Dendritic cell treated with granulocyte-macrophage colony-stimulating factor and Interleukin-4, amounts not matched to agents 40 ng/mL and 50 ng/mL, for 4 days (primary cell): ENCODE results near the gene ZNRF3.

Source experiments
- H3K27ac Mint-ChIP-seq: one replicate; pipeline ENCODE4 v1.8.0; 2022; ENCODE audit warnings: mild to moderate bottlenecking, mixed read lengths
- H3K27me3 Mint-ChIP-seq: one replicate; pipeline ENCODE4 v1.8.0; 2022; ENCODE audit warnings: mild to moderate bottlenecking, mixed read lengths
- H3K36me3 Mint-ChIP-seq: one replicate; pipeline ENCODE4 v1.8.0; 2022; ENCODE audit warnings: low read depth, mixed read lengths
- H3K4me1 Mint-ChIP-seq: one replicate; pipeline ENCODE4 v1.8.0; 2022; ENCODE audit warnings: low read depth, mixed read lengths
- H3K4me3 Mint-ChIP-seq: one replicate; pipeline ENCODE4 v1.8.0; 2022; ENCODE audit warnings: mild to moderate bottlenecking, moderate library complexity, mixed read lengths
- H3K9me3 Mint-ChIP-seq: one replicate; pipeline ENCODE4 v1.8.0; 2022; ENCODE audit warnings: mixed read lengths
- intact Hi-C: fragments of 100-400 bp; cut with micrococcal nuclease; formaldehyde crosslinking; loops from one replicate; pipeline ENCODE4 v1.15.0; 2022

The ZNRF3 gene

GRCh38 chr22:28922540-28923244 lies 39.3 kb downstream of the ZNRF3 start:
- Mint-ChIP-seq H3K4me1 (no peaks in the 10 kb centered on the region), H3K4me3 (no peak overlapping the region), H3K27me3 (peaks cover 4% of the 10 kb centered on the region), H3K36me3 (no peaks in the 10 kb centered on the region), H3K9me3 (no peaks in the 10 kb centered on the region), H3K27ac (no peak overlapping the region)
- intact Hi-C loops = no loop called here

- H3K27ac Mint-ChIP-seq = no peak overlapping the region
- H3K27me3 Mint-ChIP-seq = peaks cover 4% of the 10 kb centered on the region
- intact Hi-C loops = no loop called here
- no peak overlapping the region for H3K4me3 Mint-ChIP-seq
- no peaks in the 10 kb centered on the region for H3K36me3 Mint-ChIP-seq
- no peaks in the 10 kb centered on the region for H3K9me3 Mint-ChIP-seq
- no peaks in the 10 kb centered on the region for H3K4me1 Mint-ChIP-seq
Observed at GRCh38 chr22:28923826-28924732, 40.7 kb downstream of the ZNRF3 start.

DNA sequence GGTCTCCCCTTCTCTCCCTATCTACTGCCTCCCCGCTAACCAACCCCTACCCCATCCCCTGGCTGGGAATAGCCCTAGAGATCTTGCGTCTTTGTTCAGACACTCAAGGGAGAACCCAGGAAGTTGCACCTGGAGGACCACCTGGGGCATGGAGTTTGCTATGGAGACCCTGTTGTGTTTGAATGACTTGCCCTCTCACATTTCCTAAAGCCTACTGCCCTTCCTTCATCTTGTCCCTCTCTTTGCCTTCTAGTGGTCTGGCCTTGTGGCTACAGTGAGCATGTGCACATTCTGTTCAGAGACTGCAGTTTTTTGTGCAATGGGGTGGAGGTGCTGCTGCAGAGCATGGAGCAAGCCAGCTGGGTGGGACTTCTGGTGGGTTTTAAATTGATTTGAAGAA lies 42.5 kb downstream of the ZNRF3 start:
- H3K27me3 Mint-ChIP-seq = peaks cover 6% of the 10 kb centered on the region
- H3K27ac Mint-ChIP-seq = no peak overlapping the region
- no peaks in the 10 kb centered on the region for H3K9me3 Mint-ChIP-seq
- H3K4me3 Mint-ChIP-seq = no peak overlapping the region
- intact Hi-C loops = no loop called here
- no peaks in the 10 kb centered on the region for H3K4me1 Mint-ChIP-seq
- H3K36me3 Mint-ChIP-seq = no peaks in the 10 kb centered on the region

- Mint-ChIP-seq H3K36me3 (no peaks in the 10 kb centered on the region), H3K9me3 (no peaks in the 10 kb centered on the region), H3K4me3 (no peak overlapping the region), H3K27ac (no peak overlapping the region), H3K27me3 (peaks cover 10% of the 10 kb centered on the region), H3K4me1 (no peaks in the 10 kb centered on the region)
- intact Hi-C loops = no loop called here
Observed at GRCh38 chr22:28927630-28928029, 44.3 kb downstream of the ZNRF3 start.

DNA sequence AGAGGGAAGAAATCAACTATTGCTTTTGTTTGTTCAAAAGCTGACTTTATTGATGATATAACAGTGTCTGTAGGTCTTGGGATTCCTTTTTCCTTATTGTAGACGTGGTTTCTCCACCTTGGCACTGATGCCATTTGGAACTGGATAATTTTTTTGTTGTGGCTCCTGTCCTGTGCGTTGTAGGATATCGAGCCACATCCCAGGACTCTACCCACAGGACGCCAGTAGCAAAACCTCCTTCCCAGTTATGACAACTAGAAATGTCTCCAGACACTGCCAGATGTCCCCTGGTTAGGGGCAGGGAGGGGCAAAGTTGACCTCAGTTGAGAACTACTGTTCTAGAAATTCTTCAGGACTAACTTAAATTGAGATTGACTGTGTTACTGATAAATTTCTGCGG lies 45.8 kb downstream of the ZNRF3 start:
- H3K4me1 Mint-ChIP-seq = no peaks in the 10 kb centered on the region
- H3K4me3 Mint-ChIP-seq = no peak overlapping the region
- H3K27me3 Mint-ChIP-seq = peaks cover 10% of the 10 kb centered on the region
- H3K9me3 Mint-ChIP-seq = no peaks in the 10 kb centered on the region
- intact Hi-C loops = no loop called here
- no peak overlapping the region for H3K27ac Mint-ChIP-seq
- H3K36me3 Mint-ChIP-seq = no peaks in the 10 kb centered on the region

DNA sequence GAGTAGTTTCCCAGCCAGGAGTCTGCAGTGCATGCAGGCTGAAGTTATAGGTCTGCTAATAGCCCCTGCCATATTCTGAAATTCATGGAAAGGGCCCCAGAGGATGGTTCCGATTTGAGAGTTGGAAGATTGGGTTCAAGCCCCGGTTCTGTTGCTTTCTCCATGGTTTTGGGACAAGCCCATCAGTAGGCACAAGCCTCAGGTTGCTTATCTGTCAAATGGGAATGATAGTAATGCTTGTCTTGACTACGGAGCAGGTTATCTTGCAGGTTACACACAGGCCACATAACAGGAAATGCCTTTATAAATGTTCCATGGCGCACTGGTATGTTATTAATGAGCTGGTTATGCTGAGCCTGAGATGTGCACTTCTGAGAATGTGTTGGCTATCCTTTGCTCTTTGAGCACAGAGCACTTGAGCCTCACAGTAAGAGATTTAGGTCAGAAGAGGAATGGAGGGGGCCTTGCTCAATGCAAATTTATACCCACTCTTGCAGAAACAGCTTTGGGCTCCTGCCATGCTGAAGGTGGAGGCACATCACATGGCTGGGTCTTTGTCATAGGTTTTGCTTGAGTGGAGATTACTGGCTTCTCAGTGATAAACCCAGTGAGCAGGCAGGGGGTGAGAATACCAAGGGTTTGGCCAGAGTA lies 47.1 kb downstream of the ZNRF3 start:
- peaks cover 15% of the 10 kb centered on the region for H3K27me3 Mint-ChIP-seq
- no peak overlapping the region for H3K27ac Mint-ChIP-seq
- H3K4me3 Mint-ChIP-seq = no peak overlapping the region
- intact Hi-C loops = no loop called here
- H3K4me1 Mint-ChIP-seq = no peaks in the 10 kb centered on the region
- no peaks in the 10 kb centered on the region for H3K9me3 Mint-ChIP-seq
- no peaks in the 10 kb centered on the region for H3K36me3 Mint-ChIP-seq

DNA sequence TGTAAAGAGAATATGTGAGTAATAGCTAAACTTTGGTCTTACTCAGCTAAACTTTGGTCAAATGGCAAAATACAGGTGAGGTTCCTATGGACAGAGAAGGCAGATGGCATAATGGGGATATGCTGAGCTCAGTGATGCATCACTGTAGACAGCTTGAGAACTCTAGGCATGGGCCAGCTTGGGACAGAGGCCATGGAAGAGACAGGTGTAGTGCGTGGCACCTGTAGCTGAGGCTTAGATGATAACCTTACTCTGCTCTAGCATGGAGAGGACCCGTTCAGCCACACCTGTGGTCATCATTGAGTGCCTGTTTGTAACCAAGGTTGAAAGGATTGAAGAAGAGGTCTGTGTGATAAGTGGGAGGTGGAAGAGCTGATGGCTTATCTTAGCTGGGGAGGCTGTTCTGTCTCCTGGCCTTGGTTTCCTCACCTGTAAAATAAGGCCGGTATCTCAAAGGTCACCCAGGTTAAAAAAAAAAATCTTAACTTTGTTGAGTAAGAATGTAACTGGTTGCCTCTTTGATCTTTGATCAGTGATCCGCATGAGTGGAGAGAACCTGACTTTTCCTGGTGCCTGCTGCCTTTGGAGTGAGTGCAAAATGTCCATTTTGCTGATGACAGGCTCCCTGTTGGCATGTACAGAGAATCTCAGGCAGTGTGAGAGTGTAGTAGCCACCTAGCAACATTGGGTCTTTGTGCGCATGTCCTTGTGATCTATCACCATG lies 48.6 kb downstream of the ZNRF3 start:
- Mint-ChIP-seq H3K27ac (no peak overlapping the region), H3K36me3 (no peaks in the 10 kb centered on the region), H3K27me3 (peaks cover 14% of the 10 kb centered on the region), H3K4me1 (no peaks in the 10 kb centered on the region), H3K4me3 (no peak overlapping the region), H3K9me3 (no peaks in the 10 kb centered on the region)
- intact Hi-C loops = no loop called here

DNA sequence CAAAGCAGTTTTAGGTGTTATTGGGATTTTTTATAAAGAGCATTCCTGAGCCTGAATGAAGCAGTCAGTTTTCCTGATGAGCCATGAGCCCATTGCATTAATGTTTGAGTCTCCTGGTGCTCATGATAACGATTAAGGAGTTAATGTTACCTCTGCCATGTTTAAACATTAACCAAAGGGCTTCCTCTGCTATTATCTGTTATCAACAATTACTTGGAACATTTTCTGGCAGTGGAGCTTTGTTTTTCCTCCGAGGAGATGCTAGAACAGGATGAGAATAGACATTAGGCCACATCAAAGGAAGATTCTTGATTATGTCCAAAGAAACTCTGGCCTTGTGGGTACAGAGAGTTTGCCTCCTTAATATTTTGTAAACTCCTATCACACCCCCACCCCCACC lies 49.9 kb downstream of the ZNRF3 start:
- H3K27ac Mint-ChIP-seq = no peak overlapping the region
- intact Hi-C loops = no loop called here
- H3K9me3 Mint-ChIP-seq = no peaks in the 10 kb centered on the region
- peaks cover 14% of the 10 kb centered on the region for H3K27me3 Mint-ChIP-seq
- H3K36me3 Mint-ChIP-seq = no peaks in the 10 kb centered on the region
- H3K4me3 Mint-ChIP-seq = no peak overlapping the region
- no peaks in the 10 kb centered on the region for H3K4me1 Mint-ChIP-seq

DNA sequence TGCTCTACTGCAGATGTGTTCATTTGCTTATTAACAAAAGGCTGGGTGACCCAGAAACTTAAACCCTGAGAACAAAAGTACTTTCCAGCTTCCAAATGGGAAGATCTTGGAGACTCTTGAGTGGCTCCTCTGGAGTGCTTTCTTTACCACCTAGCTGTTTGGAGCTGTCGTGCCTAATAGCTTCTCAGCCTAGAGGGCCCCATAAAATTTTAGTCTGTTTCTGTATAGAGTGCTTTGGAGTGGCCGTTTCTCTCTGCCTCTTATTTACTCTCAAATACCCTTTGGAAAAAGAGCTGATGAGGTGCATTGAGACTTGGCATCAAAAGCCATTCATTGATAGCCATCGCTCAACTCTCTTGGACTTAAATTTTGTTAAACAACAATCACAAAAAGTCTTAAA lies 50.7 kb downstream of the ZNRF3 start:
- Mint-ChIP-seq H3K4me3 (no peak overlapping the region), H3K27ac (no peak overlapping the region), H3K27me3 (peaks cover 14% of the 10 kb centered on the region), H3K4me1 (no peaks in the 10 kb centered on the region), H3K9me3 (no peaks in the 10 kb centered on the region), H3K36me3 (no peaks in the 10 kb centered on the region)
- intact Hi-C loops = no loop called here

DNA sequence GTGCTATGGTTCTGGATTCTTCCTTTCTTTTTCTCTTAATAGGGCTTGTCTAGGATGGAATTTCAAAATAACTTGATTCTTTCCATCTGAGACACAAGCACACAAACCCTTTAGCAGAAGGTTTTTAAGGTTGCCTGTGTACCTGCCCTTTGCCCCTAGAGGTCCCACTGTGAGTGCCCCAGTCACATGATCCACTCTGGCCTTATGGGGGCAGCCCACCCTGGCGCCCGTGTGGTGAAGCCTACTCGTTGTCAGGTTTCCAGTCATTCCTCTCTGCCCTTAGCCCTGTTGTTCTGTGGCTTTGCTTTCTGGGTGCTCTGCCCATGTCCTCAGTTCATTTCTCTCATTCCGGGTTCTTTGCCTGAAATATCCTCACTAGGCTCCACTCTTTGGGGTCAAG lies 51.8 kb downstream of the ZNRF3 start:
- Mint-ChIP-seq H3K4me3 (no peak overlapping the region), H3K9me3 (no peaks in the 10 kb centered on the region), H3K36me3 (no peaks in the 10 kb centered on the region), H3K27me3 (peaks cover 15% of the 10 kb centered on the region), H3K27ac (no peak overlapping the region), H3K4me1 (no peaks in the 10 kb centered on the region)
- intact Hi-C loops = no loop called here

DNA sequence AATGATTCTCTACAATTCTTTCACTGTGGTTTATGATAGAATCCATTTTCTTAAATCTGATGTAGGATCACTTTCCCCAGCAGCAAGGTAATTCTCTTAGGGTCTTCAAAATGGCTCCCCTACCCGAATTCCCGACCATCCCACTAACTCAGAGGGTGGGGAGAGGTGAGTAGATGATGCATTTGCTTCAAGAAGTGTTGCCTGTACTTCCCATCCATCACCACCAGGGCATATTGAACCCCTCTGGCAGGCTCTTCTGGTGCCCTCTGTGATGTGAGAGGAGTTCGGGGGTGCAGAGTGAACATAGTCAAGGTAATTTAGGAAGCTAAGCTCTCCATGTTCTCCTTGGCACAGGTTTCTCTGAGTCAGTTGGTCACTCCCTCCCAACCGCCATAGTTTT lies 52.3 kb downstream of the ZNRF3 start:
- Mint-ChIP-seq H3K4me1 (no peaks in the 10 kb centered on the region), H3K36me3 (no peaks in the 10 kb centered on the region), H3K4me3 (no peak overlapping the region), H3K9me3 (no peaks in the 10 kb centered on the region), H3K27ac (no peak overlapping the region), H3K27me3 (peaks cover 14% of the 10 kb centered on the region)
- intact Hi-C loops = no loop called here

DNA sequence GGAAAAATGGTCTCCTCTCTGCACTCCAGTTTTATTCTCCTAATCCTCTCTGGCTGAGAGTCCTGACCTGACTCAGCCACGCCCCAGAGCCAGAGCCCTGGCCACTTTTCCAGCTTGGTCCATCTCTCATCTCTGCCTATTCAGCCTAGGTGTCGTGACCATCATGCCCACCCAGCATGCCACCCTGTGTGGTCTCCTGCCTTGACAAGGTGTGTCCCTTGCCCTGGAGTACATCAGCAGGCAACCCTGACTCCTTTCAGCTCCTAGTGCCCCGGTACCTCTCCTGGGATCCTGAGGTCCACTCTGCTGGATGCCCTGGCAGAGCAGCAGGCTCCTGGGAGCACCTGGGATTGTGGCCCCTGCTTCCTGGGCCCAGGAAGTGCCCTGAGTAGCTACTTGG lies 52.8 kb downstream of the ZNRF3 start:
- intact Hi-C loops = no loop called here
- Mint-ChIP-seq H3K27me3 (peaks cover 17% of the 10 kb centered on the region), H3K27ac (no peak overlapping the region), H3K4me3 (no peak overlapping the region), H3K4me1 (no peaks in the 10 kb centered on the region), H3K36me3 (no peaks in the 10 kb centered on the region), H3K9me3 (no peaks in the 10 kb centered on the region)

DNA sequence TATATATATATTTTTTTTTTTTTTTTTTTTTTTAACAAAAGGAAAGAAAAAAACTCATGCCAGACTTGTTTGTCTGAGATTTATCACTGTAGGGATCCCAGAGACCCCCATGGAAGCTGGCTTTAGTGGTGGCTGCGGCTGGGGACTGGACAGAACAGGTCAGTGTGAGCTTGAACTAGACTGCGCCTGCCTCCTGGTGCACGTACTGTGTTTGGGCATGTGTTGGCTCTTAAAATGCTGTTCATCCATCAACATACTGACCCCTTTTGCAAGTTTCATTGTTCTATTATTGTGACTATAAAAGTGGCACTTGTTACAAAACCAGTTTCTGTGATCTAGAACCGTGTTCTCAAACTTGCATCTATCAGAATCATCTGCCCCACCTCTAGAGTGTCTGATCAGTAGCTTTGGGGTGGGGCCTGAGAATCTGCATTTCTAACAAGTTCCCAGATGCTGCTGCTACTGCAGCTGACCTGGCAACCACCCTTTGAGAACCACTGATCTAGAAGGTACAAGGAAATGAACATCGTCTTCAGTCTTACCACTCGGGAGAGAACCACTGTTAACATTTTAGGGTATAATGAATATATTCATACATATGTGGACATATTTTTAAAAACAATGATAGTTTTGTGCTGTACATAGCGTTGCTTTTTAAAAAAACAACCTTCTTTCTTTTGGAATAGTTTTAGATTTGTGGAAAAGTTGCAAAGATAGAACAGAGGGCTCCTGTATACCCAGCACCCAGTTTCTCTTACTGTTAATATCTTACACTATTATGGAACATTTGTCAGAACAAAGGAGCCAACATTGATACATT lies 54.0 kb downstream of the ZNRF3 start:
- H3K27me3 Mint-ChIP-seq = peaks cover 12% of the 10 kb centered on the region
- no peak overlapping the region for H3K4me3 Mint-ChIP-seq
- intact Hi-C loops = no loop called here
- no peaks in the 10 kb centered on the region for H3K4me1 Mint-ChIP-seq
- no peaks in the 10 kb centered on the region for H3K9me3 Mint-ChIP-seq
- H3K36me3 Mint-ChIP-seq = no peaks in the 10 kb centered on the region
- no peak overlapping the region for H3K27ac Mint-ChIP-seq
